Karpas-422 (cell line): Measurements from ENCODE around the gene ZNF362. TPM values are rescaled to one million over a fixed set of nuclear protein-coding genes. Genes with fewer than 3 reads are reported as not detected.

ENCODE experiments used
- DNase-seq: peaks from one replicate; pipeline ENCODE4 v3.0.0-alpha.2; 2015
- H2AFZ ChIP-seq: fragments of 200-600 bp; sonication (generic); 2 replicates; pipeline ENCODE4 v1.6.1; 2014; ENCODE audit warnings: antibody characterized with exemption, low read length, mixed read lengths
- H3K27ac ChIP-seq: fragments of 200-600 bp; sonication (generic); 2 replicates; pipeline ENCODE4 v1.5.1; 2014; ENCODE audit warnings: mild to moderate bottlenecking, low read length, moderate library complexity
- H3K27me3 ChIP-seq: fragments of 200-600 bp; sonication (generic); 2 replicates; pipeline ENCODE4 v1.6.1; 2014; ENCODE audit warnings: low read length, mixed read lengths
- H3K36me3 ChIP-seq: fragments of 200-600 bp; sonication (generic); 2 replicates; pipeline ENCODE4 v1.6.1; 2014; ENCODE audit warnings: low read length, mixed read lengths; ENCODE audit not compliant: insufficient read depth
- H3K4me1 ChIP-seq: fragments of 200-600 bp; sonication (generic); 2 replicates; pipeline ENCODE4 v1.6.1; 2014; ENCODE audit warnings: mild to moderate bottlenecking, low read length, mixed read lengths
- H3K4me2 ChIP-seq: fragments of 200-600 bp; sonication (generic); 2 replicates; pipeline ENCODE4 v1.6.1; 2014; ENCODE audit warnings: low read length, low read depth, mild to moderate bottlenecking; ENCODE audit not compliant: poor library complexity, severe bottlenecking
- H3K4me3 ChIP-seq: fragments of 200-600 bp; sonication (generic); 2 replicates; pipeline ENCODE4 v1.5.1; 2014; ENCODE audit warnings: mild to moderate bottlenecking, antibody characterized with exemption, low read length, mixed read lengths
- H3K79me2 ChIP-seq: fragments of 200-600 bp; sonication (generic); 2 replicates; pipeline ENCODE4 v1.6.1; 2014; ENCODE audit warnings: mild to moderate bottlenecking, low read length, mixed read lengths
- H3K9ac ChIP-seq: fragments of 200-600 bp; sonication (generic); 2 replicates; pipeline ENCODE4 v1.6.0; 2014; ENCODE audit warnings: low read length
- H3K9me2 ChIP-seq: fragments of 200-600 bp; sonication (generic), shearing (Covaris generic); replicated peaks from 2 replicates; pipeline ENCODE4 v1.6.0; 2014; ENCODE audit warnings: mild to moderate bottlenecking, low read length, moderate library complexity; ENCODE audit not compliant: insufficient read depth
- H3K9me3 ChIP-seq: fragments of 300-700, 200-600 bp; sonication (generic); 2 replicates; pipeline ENCODE4 v1.6.1; 2014; ENCODE audit warnings: low read length, mixed read lengths
- H4K20me1 ChIP-seq: fragments of 200-600 bp; sonication (generic); 2 replicates; pipeline ENCODE4 v1.6.1; 2014; ENCODE audit warnings: mild to moderate bottlenecking, antibody characterized with exemption, low read length, low read depth; ENCODE audit not compliant: insufficient read depth
- total RNA-seq: library from RNA; depleted of rRNA; stranded (reverse); fragments of >200 nt; shearing (Covaris generic); gene quantifications from 2 replicates; pipeline ENCODE4 v1.2.3, GENCODE V29; 2014; ENCODE audit warnings: low replicate concordance

ZNF362 gene
- total RNA-seq, 1 experiment from 2014 or later, result 16.7 TPM

DNA sequence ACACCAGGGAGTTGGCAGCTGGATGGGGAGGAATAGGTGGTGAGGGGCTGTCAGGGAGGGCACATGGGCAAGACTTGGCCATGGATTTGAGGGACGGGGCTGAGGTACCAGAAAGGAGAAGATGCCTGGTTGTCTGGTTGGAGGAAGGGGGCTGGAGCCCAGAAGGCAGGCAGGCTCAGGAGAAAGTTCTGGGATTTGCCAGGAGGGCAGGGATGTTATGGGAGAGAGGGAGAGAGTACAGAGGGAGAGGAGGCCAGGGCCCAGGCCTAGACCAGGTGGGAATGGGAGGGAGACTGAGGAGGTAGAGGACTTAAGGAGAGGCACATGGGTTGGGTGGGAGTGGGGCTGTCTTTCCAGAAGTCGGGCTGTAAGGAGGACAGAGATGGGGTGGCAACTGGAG is 60.3 kb downstream of the ZNF362 start:
- no peaks in the 10 kb centered on the region for H4K20me1 ChIP-seq
- H3K36me3 ChIP-seq, result no peaks in the 10 kb centered on the region
- H2AFZ ChIP-seq, result no peak overlapping the region
- H3K4me3 ChIP-seq, result no peak overlapping the region
- no peak for DNase-seq
- no peak overlapping the region for H3K4me2 ChIP-seq
- H3K27ac ChIP-seq, result no peak overlapping the region
- H3K27me3 ChIP-seq, result no peaks in the 10 kb centered on the region
- peaks cover 7% of the 10 kb centered on the region for H3K4me1 ChIP-seq
- H3K79me2 ChIP-seq, result no peaks in the 10 kb centered on the region
- no peak overlapping the region for H3K9ac ChIP-seq
- H3K9me2 ChIP-seq, result no peaks in the 10 kb centered on the region
- H3K9me3 ChIP-seq, result no peaks in the 10 kb centered on the region

DNA sequence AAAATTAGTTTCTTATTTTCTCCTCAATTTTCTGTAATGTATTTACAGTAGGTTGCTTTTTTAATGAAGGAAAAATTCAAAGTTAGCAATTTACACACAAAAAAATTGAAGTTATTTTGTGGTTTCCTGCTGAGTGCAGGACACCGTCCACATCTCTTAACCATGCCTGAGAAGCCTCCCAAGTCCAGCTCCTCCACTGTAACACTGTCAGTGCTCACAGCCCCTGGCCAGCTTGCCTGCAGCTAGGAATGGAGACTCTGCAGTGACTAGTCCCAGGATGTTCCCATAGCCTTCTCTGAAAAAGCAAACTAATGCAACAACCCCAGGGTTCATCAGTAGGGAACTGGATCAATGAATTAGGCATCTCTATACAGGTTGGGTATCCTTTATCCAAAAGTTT is 61.1 kb downstream of the ZNF362 start:
- Histone ChIP-seq H3K4me2 (no peak overlapping the region), H3K9ac (no peak overlapping the region), H3K79me2 (no peaks in the 10 kb centered on the region), H3K4me1 (peaks cover 7% of the 10 kb centered on the region), H4K20me1 (no peaks in the 10 kb centered on the region), H2AFZ (no peak overlapping the region), H3K27me3 (no peaks in the 10 kb centered on the region), H3K27ac (no peak overlapping the region), H3K9me3 (no peaks in the 10 kb centered on the region), H3K36me3 (no peaks in the 10 kb centered on the region), H3K4me3 (no peak overlapping the region), H3K9me2 (no peaks in the 10 kb centered on the region)
- DNase-seq, result no peak

DNA sequence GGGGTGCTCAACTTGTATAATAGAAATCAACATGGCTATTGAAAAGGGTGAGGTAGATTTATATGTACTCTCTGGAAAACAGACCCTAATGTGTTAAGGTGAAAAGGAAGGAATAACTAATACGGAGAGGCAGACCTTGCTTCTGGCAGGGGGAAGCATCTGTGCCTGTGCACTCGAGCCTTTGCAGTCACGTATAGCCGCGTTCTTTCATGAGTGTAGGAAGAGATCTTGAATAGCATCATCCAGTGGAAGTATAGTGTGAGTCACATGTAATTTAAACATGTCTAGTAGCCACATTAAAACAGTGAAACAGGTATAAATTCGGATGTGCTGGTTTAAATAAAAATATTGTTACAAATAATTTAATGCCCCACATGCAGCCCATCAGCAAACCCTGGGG is 61.7 kb downstream of the ZNF362 start:
- H3K79me2 ChIP-seq, result no peaks in the 10 kb centered on the region
- H2AFZ ChIP-seq, result no peak overlapping the region
- H3K36me3 ChIP-seq, result peaks cover 2% of the 10 kb centered on the region; the same call in 1 of the 2 replicates
- H3K9me2 ChIP-seq, result no peaks in the 10 kb centered on the region
- H4K20me1 ChIP-seq, result 0 out of 2 replicates have a peak, but pooled peaks cover 1% of the 10 kb centered on the region
- H3K4me1 ChIP-seq, result peaks cover 7% of the 10 kb centered on the region
- no peak for DNase-seq
- no peak overlapping the region for H3K4me2 ChIP-seq
- no peaks in the 10 kb centered on the region for H3K9me3 ChIP-seq
- H3K27me3 ChIP-seq, result no peaks in the 10 kb centered on the region
- no peak overlapping the region for H3K4me3 ChIP-seq
- no peak overlapping the region for H3K27ac ChIP-seq
- H3K9ac ChIP-seq, result no peak overlapping the region

DNA sequence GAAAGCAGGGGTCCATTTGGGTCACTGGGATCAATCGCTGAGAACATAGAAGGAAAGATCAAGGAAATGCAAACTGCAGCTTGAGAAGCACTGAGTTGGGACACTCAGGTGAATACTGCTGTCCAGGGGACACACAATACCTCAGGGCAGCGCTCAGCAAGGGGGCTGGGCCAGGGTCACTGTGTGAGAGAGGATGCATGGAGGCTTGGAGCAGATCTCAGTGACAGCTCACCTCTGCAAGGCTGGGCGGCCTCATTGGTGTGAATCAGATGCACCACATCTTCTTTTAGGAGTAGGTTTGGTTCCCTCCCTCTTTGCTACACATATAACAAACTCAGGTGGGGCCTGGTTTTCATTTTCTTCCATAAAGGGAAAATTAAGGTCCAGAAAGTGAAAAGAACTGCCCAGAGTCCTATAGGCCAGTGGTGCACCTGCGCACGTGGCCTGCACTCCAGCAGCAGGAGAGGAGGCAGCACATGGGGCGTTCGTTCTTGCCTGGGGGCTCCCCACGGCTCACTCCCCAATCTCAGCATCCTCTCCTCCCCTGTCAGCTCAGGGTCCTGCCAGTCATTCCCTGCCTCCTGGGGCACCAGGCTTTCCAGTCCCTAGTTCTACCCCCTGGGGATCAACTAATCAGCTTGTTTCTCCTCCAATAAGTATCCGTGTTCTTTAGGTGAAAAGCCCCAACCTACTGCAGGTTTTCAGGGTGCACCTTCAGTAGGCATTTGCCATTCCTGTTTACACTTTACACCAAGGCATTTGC is 63.1 kb downstream of the ZNF362 start:
- Histone ChIP-seq H3K9ac (no peak overlapping the region), H3K4me2 (no peak overlapping the region), H3K79me2 (no peaks in the 10 kb centered on the region), H3K4me3 (no peak overlapping the region), H3K27ac (no peak overlapping the region), H2AFZ (no peak overlapping the region), H3K27me3 (no peaks in the 10 kb centered on the region), H3K36me3 (peaks cover 3% of the 10 kb centered on the region; the same call in 1 of the 2 replicates), H3K4me1 (peaks cover 6% of the 10 kb centered on the region), H3K9me2 (no peaks in the 10 kb centered on the region), H3K9me3 (no peaks in the 10 kb centered on the region), H4K20me1 (peaks cover 8% of the 10 kb centered on the region; the same call in 1 of the 2 replicates)
- DNase-seq, result no peak

DNA sequence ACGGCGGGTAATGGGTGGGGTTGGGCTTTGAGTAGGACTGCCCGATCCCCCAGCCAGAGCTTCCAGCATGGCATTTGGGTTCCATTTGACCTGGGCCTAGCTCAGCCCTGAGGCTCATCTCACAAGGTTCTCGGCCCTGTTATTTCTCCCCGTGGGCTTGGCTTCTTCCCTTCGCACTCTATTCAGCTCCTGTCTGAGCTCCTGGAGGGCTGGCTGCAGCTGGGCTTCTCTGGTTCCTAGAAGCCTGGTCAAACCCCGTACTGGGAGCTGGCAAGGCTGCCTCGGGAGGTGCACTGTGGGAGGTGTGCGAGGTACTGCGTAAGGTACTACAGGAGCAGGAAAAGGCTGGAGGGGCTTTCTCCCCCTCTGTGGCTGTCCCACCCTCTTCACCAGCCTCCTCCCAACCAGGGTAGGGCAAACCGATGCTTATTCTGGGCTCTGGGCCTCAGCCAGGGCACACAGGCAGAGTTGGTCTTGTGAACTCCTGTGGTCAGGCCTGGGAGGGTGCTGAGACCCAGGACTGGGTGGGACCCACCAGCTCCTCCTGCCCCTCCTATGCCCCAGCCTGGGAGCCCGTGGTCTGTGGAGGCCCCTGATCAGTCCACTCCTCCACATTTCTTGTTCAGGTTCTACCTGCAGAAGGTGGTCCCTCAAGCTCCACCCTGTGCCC is 63.8 kb downstream of the ZNF362 start:
- Histone ChIP-seq H2AFZ (no peak overlapping the region), H3K9ac (no peak overlapping the region), H3K9me2 (no peaks in the 10 kb centered on the region), H3K36me3 (peaks cover 7% of the 10 kb centered on the region; the same call in 1 of the 2 replicates), H4K20me1 (peaks cover 8% of the 10 kb centered on the region; the same call in 1 of the 2 replicates), H3K4me1 (no peaks in the 10 kb centered on the region), H3K4me3 (no peak overlapping the region), H3K79me2 (no peaks in the 10 kb centered on the region), H3K27ac (no peak overlapping the region), H3K4me2 (no peak overlapping the region), H3K27me3 (no peaks in the 10 kb centered on the region), H3K9me3 (no peaks in the 10 kb centered on the region)
- no peak for DNase-seq

DNA sequence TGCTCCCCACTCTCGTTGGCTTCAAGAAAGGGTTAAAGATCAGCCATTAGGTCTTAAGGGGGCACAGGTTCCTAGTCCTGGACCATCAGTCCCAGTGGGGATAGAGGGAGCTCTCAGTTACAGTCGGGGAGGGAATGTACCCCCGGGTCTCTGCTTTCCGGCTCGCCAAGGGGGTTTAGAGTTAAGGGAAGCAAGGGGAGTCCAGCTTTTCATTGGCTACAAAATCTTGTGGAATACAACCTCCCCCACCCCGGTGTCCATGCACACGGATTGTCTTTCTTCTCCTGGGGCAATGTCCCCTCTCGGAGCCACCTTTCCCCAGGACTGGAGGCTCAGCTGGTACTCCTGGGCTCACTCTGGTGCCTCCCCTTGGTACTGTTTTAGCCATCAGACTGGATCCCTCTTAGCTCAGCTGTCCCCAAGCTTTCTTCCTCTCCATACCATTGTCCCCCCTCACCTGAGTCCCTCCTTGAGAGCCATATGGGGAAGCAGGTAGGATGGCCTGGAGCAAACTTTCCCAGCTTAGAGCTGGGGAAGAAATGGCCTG is 64.4 kb downstream of the ZNF362 start, which contains the start of gene A3GALT2:
Gene A3GALT2, minus strand, starts transcription at position 480 of the 547 bp plus-strand sequence. Its CDS starts 0 bp downstream, at position 480.
- Histone ChIP-seq H3K4me3 (no peak within 1 kb of the TSS), H3K27me3 (no peaks in the 10 kb centered on the region), H3K9ac (no peak within 1 kb of the TSS), H3K4me1 (no peaks in the 10 kb centered on the region), H2AFZ (no peak within 1 kb of the TSS), H3K27ac (no peak within 1 kb of the TSS), H3K79me2 (no peaks in the 10 kb centered on the region), H3K9me3 (no peaks in the 10 kb centered on the region), H4K20me1 (peaks cover 8% of the 10 kb centered on the region; the same call in 1 of the 2 replicates), H3K4me2 (no peak within 1 kb of the TSS), H3K9me2 (no peaks in the 10 kb centered on the region), H3K36me3 (peaks cover 10% of the 10 kb centered on the region; the same call in 1 of the 2 replicates)
- DNase-seq, result no peak

DNA sequence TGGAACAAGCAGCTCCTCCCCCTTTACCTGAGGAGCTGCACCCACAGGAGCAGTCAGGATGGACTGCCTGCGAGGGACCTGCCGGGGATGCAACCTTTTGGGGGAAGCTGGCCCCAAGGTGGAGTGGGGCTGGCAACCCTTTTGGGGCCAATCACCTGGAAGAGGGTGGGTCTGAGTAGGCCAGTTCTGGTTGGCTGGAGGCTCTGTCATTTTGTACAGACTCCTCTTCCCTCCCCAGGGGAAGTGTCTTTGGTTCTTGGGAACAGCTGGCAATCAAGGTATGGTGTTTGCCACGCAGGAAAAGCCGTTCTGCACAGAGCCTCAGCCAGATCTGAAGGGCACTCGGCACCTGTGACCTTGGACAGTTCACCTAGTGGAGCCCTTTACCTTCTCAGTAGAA is 64.9 kb downstream of the ZNF362 start:
- Histone ChIP-seq H3K9ac (no peak overlapping the region), H2AFZ (no peak overlapping the region), H3K4me3 (no peak overlapping the region), H3K27me3 (no peaks in the 10 kb centered on the region), H3K9me2 (no peaks in the 10 kb centered on the region), H3K4me1 (no peaks in the 10 kb centered on the region), H3K4me2 (no peak overlapping the region), H4K20me1 (peaks cover 8% of the 10 kb centered on the region; the same call in 1 of the 2 replicates), H3K36me3 (peaks cover 15% of the 10 kb centered on the region; the same call in 1 of the 2 replicates), H3K9me3 (no peaks in the 10 kb centered on the region), H3K79me2 (no peaks in the 10 kb centered on the region), H3K27ac (no peak overlapping the region)
- no peak for DNase-seq

DNA sequence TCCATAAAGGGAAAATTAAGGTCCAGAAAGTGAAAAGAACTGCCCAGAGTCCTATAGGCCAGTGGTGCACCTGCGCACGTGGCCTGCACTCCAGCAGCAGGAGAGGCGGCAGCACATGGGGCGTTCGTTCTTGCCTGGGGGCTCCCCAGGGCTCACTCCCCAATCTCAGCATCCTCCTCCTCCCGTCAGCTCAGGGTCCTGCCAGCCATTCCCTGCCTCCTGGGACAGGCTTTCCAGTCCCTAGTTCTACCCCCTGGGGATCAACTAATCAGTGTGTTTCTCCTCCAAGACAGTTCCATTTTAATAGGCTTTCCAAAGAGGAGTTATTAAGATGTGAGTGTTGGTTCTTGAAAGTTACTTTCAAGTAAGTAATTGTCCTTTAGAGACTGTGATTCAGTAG is 65.8 kb downstream of the ZNF362 start:
- no peak overlapping the region for H2AFZ ChIP-seq
- H3K79me2 ChIP-seq, result no peaks in the 10 kb centered on the region
- DNase-seq, result no peak
- H3K36me3 ChIP-seq, result peaks cover 22% of the 10 kb centered on the region; the same call in 1 of the 2 replicates
- no peaks in the 10 kb centered on the region for H3K9me3 ChIP-seq
- no peak overlapping the region for H3K4me2 ChIP-seq
- H3K9me2 ChIP-seq, result no peaks in the 10 kb centered on the region
- no peak overlapping the region for H3K4me3 ChIP-seq
- no peak overlapping the region for H3K9ac ChIP-seq
- no peak overlapping the region for H3K27ac ChIP-seq
- H3K4me1 ChIP-seq, result no peaks in the 10 kb centered on the region
- peaks cover 8% of the 10 kb centered on the region; the same call in 1 of the 2 replicates for H4K20me1 ChIP-seq
- no peaks in the 10 kb centered on the region for H3K27me3 ChIP-seq
